Measurements from ENCODE around the gene ITGA7. TPM values are rescaled to one million over a fixed set of nuclear protein-coding genes. Genes with fewer than 3 reads are reported as not detected.

Gene ITGA7
- total RNA-seq, 4 donors from 2014 or later = 118 to 192 (median 146) TPM

DNA sequence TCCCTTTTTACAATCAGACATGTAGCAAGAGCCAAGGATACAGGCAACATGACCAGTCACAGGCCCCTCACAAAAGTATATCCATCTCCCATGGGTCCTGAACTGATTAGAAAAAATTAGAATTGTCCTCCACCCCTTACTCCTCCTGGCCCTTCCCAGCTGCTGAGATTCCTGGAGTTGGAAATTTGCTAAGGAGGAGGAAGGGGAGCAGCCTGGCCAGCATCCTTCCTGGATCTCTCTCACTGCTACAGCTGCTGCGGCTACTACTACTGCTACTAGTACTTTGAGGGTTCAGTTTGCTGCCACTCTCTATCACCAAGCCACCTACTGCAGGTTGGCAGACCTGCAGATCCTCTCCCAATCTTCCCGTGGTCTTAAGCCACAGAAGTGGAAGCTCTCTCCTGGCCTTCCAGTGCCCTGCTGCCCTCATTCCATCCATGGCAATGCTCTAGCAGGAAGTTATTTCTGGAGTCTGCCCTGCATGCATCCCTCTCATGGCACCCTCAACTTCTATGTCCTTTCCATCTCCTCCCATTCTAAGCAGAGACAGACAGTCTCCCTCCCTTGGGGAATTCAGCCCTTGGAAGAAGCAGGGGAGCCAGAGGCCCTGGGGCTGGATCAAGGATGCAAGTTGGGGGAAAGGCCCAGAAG lies 1.0 kb downstream of the ITGA7 start:
- Histone ChIP-seq H3K36me3 (no peaks in the 10 kb centered on the region), H3K4me1 (peaks cover 0 to 90% (median 23%) of the 10 kb centered on the region in 4 donors), H3K4me3 (peak overlapping the region; percentile 56 to 76 (median 62)), H3K9me3 (no peaks in the 10 kb centered on the region), H3K27me3 (no peaks in the 10 kb centered on the region), H3K27ac (peak overlapping the region; percentile 69 to 89 (median 72))
- WGBS, 2 donors = 31 to 44% methylated on average over 2 of the region's 2 CpGs
- no peak for DNase-seq (ENCODE audit: low spot score in 2 of 2)
- TF ChIP-seq EP300 (IDR thresholded peaks at IDR 0.05) = no peak
- TF ChIP-seq POLR2A (IDR thresholded peaks at IDR 0.05) = no peak
- TF ChIP-seq, protein P1, sequence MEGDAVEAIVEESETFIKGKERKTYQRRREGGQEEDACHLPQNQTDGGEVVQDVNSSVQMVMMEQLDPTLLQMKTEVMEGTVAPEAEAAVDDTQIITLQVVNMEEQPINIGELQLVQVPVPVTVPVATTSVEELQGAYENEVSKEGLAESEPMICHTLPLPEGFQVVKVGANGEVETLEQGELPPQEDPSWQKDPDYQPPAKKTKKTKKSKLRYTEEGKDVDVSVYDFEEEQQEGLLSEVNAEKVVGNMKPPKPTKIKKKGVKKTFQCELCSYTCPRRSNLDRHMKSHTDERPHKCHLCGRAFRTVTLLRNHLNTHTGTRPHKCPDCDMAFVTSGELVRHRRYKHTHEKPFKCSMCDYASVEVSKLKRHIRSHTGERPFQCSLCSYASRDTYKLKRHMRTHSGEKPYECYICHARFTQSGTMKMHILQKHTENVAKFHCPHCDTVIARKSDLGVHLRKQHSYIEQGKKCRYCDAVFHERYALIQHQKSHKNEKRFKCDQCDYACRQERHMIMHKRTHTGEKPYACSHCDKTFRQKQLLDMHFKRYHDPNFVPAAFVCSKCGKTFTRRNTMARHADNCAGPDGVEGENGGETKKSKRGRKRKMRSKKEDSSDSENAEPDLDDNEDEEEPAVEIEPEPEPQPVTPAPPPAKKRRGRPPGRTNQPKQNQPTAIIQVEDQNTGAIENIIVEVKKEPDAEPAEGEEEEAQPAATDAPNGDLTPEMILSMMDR (IDR thresholded peaks at IDR 0.05) = no peak

DNA sequence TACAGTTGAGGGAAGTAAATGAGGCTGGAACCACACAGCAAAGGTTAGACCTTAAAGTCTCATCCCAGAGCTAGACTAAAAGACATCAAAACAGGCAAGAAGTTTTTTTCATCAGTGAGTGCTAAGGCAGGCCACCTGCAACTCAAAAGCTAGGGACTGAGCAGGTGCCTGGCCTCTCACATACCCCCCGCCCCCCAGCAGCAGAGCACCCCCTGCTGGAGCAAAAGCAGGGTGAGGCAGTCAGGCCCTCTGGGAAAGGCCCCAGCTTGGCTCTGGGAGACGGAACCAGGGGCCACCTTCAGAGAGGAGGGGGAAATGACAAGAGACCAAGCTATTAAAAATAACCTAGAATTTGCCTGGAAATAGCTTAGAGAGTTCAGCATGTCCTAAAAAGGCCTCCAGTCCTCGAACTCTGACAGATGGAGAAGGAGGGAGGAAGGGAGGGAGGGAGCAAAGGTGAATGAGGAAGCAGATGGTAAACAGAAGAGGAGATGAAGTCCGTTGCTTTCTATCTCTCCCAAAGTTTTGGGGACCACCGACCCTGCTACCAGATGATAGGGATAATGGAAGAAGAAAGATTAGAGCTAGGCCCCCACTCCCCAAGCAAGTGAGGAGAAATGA lies 1.8 kb downstream of the ITGA7 start:
- 21 to 22% methylated on average over 5 of the region's 5 CpGs for WGBS, 2 donors
- H3K27ac ChIP-seq = peak overlapping the region; percentile 69 to 89 (median 72)
- H3K4me3 ChIP-seq = peak overlapping the region; percentile 56 to 76 (median 62)
- H3K4me1 ChIP-seq = peaks cover 0 to 87% (median 23%) of the 10 kb centered on the region in 4 donors
- TF ChIP-seq POLR2A (IDR thresholded peaks at IDR 0.05) = no peak
- TF ChIP-seq, protein P1 (IDR thresholded peaks at IDR 0.05) = peak; percentile 22 to 49 (median 35)
- DNase-seq (ENCODE audit: low spot score in 2 of 2) = no peak
- H3K36me3 ChIP-seq = peaks cover 0 to 2% (median 0%) of the 10 kb centered on the region in 3 donors
- H3K9me3 ChIP-seq = no peaks in the 10 kb centered on the region
- H3K27me3 ChIP-seq = no peaks in the 10 kb centered on the region

DNA sequence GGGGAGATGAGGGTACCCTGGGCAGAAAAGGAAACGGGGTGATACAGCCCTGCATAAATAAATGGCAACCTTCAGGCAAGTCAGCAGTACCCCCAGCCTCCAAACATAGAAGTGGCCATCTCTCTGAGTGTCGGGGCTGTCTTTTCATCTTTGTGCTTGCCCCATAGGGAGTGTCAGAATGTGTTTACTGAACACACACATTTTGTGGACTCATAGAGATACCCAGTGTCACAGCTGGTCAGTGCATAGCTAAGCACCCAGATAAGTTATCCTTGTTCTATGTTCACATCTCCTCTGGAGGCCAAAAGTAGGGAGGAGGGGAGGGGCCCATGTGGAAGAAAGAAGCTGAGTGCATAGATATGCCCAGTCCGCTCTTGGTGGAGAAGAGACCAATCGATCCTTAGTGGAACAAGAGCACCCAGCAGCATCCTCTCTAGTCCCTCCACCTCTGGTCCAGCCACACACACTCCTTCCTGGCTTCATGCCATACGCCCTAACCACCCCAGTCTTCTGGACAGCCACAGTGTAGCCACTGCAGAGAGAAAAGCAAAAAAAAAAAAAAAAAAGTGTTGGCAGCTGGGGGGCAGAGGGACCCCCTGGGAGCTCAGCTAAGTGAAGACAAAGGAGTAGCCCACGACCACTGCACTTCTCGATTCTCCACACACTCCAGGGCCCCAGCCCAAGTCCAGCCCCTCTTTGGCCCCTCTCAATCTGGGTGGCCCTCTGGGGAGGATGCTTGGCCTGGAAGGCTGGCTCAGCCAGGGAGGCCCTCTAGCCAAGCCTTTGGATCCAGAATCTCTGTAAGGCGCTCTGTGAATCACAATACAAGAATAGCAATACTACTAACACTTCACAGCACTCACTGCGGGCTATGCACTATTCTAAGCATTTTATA lies 2.6 kb downstream of the ITGA7 start:
- peak overlapping the region; percentile 7 to 64 (median 58) for H3K4me3 ChIP-seq
- H3K27ac ChIP-seq = peak overlapping the region in 2 of 4 donors; percentile 74 to 89
- 32 to 38% methylated on average over 9 of the region's 9 CpGs for WGBS, 2 donors
- DNase-seq (ENCODE audit: low spot score in 2 of 2) = no peak
- peaks cover 0 to 10% (median 0%) of the 10 kb centered on the region in 3 donors for H3K36me3 ChIP-seq
- H3K27me3 ChIP-seq = no peaks in the 10 kb centered on the region
- H3K4me1 ChIP-seq = peaks cover 0 to 87% (median 23%) of the 10 kb centered on the region in 4 donors
- TF ChIP-seq, protein P1 (IDR thresholded peaks at IDR 0.05) = no peak
- TF ChIP-seq EP300 (IDR thresholded peaks at IDR 0.05) = no peak
- no peak for TF ChIP-seq POLR2A (IDR thresholded peaks at IDR 0.05)
- no peaks in the 10 kb centered on the region for H3K9me3 ChIP-seq

DNA sequence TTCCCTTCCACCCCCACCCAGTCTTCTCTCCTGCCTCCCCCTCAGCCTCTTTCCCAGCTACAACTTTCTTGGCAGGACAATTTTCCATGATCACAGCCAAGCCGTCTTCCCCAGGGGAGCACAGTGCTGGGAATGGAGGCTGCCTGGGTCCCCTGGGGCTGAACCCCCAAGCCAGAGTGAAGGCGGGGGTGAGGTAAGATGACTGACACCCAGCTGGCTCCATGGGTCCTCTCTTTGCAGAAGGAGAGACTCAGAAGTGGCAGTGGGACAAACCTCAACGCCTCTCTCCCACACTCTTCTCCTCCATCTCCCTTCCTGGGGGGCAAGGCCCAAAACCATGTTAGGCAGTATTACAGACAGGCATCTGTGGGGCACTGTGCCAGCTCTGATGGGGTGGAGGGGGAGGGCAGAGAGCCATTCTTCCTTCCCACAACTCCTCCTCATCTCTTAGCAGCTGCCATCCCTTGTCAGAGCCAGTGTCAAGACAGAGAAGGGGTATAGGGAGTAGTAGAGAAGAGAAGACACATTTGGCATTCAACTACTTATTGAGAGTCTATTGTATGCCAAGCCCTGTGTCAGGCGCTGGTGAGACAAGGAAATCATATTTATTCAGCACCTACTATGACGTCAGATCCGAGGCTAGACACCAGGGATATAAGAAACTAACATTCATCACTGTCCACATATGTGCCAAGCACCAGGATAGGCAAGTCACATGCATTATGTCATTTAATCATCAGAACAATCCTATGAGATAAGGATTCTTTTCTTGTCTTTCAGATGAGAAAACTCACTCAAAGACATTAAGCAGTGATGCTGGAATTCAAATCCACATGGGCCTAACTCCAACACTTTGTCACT lies 3.6 kb downstream of the ITGA7 start:
- Histone ChIP-seq H3K4me1 (peaks cover 0 to 87% (median 21%) of the 10 kb centered on the region in 4 donors), H3K4me3 (peak overlapping the region in 3 of 4 donors; percentile 7 to 64 (median 59)), H3K27me3 (no peaks in the 10 kb centered on the region), H3K27ac (peak overlapping the region; percentile 27 to 89 (median 64)), H3K36me3 (peaks cover 0 to 19% (median 0%) of the 10 kb centered on the region in 3 donors), H3K9me3 (no peaks in the 10 kb centered on the region)
- DNase-seq (ENCODE audit: low spot score in 2 of 2) = no peak
- WGBS, 2 donors = 43 to 53% methylated on average over 6 of the region's 6 CpGs
- TF ChIP-seq, protein P1 (IDR thresholded peaks at IDR 0.05) = no peak
- peak in 1 of 2 donors; percentile 52 for TF ChIP-seq EP300 (IDR thresholded peaks at IDR 0.05)

Data from tibial nerve (tissue), 4 donors.